ENCODE results near the gene ZNF334.

ZNF334 gene

GRCh38 chr20:46512943-46513844 is at the start of gene ZNF334:
ZNF334 (minus strand) TSS chr20:46513559; CDS start chr20:46512102, 1,457 bp downstream.
- H3K4me1 Mint-ChIP-seq = peaks cover 10% of the 10 kb centered on the region

GRCh38 chr20:46562373-46563169 is 49.2 kb upstream of the ZNF334 start:
- Mint-ChIP-seq H3K4me3 (no peak overlapping the region), H3K27me3 (ENCODE audit: low read depth, poor library complexity) (peaks cover 6% of the 10 kb centered on the region)

More at GRCh38 chr20:46512943-46513844, at the start of gene ZNF334:
- DNase-seq = peak; percentile 73
- peaks cover 31% of the 10 kb centered on the region for H3K27me3 Mint-ChIP-seq (ENCODE audit: low read depth, poor library complexity)
- no peak for TF ChIP-seq CTCF (IDR thresholded peaks at IDR 0.05)
- peaks cover 58% of the 10 kb centered on the region for H3K9me3 Mint-ChIP-seq
- H3K27ac Mint-ChIP-seq = no peak within 1 kb of the TSS
- H3K4me3 Mint-ChIP-seq = peak within 1 kb of the TSS; percentile 92
- peaks cover 47% of the 10 kb centered on the region for H3K36me3 Mint-ChIP-seq (ENCODE audit: low read depth)

DNA sequence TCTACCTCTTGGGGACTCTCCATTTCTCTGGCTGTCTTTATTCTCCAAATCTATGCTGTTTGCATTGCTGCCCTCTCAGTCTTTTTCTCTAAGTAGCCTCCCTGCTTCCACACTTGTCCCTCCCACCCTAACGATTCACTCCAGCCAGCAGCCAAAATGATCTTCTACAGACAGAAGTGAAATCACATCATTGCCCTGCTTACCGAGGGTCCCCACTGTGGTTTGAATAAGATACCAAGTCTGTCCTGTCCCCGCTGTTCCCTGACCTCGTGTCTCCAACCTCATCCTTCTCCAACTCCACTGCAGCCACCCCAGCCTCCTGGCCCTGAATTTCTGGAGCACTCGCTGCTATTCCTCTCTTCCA is 48.6 kb upstream of the ZNF334 start:
- no peak for TF ChIP-seq CTCF (IDR thresholded peaks at IDR 0.05)
- DNase-seq = no peak
- peaks cover 37% of the 10 kb centered on the region for H3K4me1 Mint-ChIP-seq
- H3K9me3 Mint-ChIP-seq = no peaks in the 10 kb centered on the region
- H3K4me3 Mint-ChIP-seq = no peak overlapping the region
- H3K27me3 Mint-ChIP-seq (ENCODE audit: low read depth, poor library complexity) = peaks cover 2% of the 10 kb centered on the region
- H3K36me3 Mint-ChIP-seq (ENCODE audit: low read depth) = no peaks in the 10 kb centered on the region
- H3K27ac Mint-ChIP-seq = no peak overlapping the region

More at GRCh38 chr20:46562373-46563169, 49.2 kb upstream of the ZNF334 start:
- no peaks in the 10 kb centered on the region for H3K9me3 Mint-ChIP-seq
- H3K4me1 Mint-ChIP-seq = peaks cover 33% of the 10 kb centered on the region
- H3K27ac Mint-ChIP-seq = no peak overlapping the region
- H3K36me3 Mint-ChIP-seq (ENCODE audit: low read depth) = no peaks in the 10 kb centered on the region
- TF ChIP-seq CTCF (IDR thresholded peaks at IDR 0.05) = peak; percentile 83
- peak; percentile 78 for DNase-seq

GRCh38 chr20:46559685-46560440 is 46.5 kb upstream of the ZNF334 start:
- Mint-ChIP-seq H3K27me3 (ENCODE audit: low read depth, poor library complexity) (peaks cover 6% of the 10 kb centered on the region), H3K4me3 (no peak overlapping the region), H3K27ac (no peak overlapping the region), H3K9me3 (no peaks in the 10 kb centered on the region), H3K36me3 (ENCODE audit: low read depth) (no peaks in the 10 kb centered on the region), H3K4me1 (peaks cover 37% of the 10 kb centered on the region)
- TF ChIP-seq CTCF (IDR thresholded peaks at IDR 0.05) = no peak
- DNase-seq = no peak

DNA sequence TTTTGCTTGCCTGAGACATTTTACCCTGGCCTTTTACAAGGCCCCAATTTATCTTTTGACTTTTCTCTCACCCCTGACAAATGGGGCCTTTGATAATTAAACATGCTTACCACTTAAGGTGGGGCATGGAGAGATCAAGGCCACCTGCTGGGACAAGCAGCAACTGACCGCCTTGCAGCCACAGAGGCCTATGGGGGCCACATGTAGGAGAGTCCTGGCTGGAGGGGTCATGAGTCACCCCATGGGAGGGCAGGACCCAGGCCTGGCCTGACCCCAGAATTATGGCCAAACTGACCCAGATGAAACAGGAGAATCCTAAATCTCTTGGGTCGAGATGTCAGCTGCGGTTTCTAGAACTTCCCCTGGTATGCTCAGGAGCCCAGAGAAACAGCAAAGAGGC is 45.6 kb upstream of the ZNF334 start:
- peaks cover 6% of the 10 kb centered on the region for H3K27me3 Mint-ChIP-seq (ENCODE audit: low read depth, poor library complexity)
- no peaks in the 10 kb centered on the region for H3K9me3 Mint-ChIP-seq
- H3K36me3 Mint-ChIP-seq (ENCODE audit: low read depth) = no peaks in the 10 kb centered on the region
- H3K4me3 Mint-ChIP-seq = no peak overlapping the region
- no peak for DNase-seq
- no peak for TF ChIP-seq CTCF (IDR thresholded peaks at IDR 0.05)
- H3K4me1 Mint-ChIP-seq = peaks cover 37% of the 10 kb centered on the region
- H3K27ac Mint-ChIP-seq = no peak overlapping the region

Measured in nephron progenitor cell (in vitro differentiated cells).